Smooth muscle cell of trachea (primary cell): Measurements from ENCODE around the gene CSF3R. TPM values are rescaled to one million over a fixed set of nuclear protein-coding genes. Genes with fewer than 3 reads are reported as not detected.

Experiments used
- total RNA-seq: library from RNA; depleted of rRNA; stranded (reverse); fragments of >200 nt; gene quantifications from 2 replicates; pipeline ENCODE4 v1.2.1, GENCODE V29; 2014

Gene CSF3R
- under 0.01 TPM in 1 of 2 replicates, not detected in the other for total RNA-seq

GRCh38 chr1:36482724-36483388 is at the start of gene CSF3R:
Gene CSF3R, minus strand, starts transcription at chr1:36482913. Its CDS starts 3,417 bp downstream, at chr1:36479496.

GRCh38 chr1:36463803-36464604 is 18.7 kb downstream of the CSF3R start, which contains the start of gene MRPS15:
Gene MRPS15, minus strand, starts transcription at chr1:36464384. Its CDS starts 109 bp downstream, at chr1:36464275.

GRCh38 chr1:36450270-36450918 is 32.3 kb downstream of the CSF3R start, which contains the start of gene OSCP1:
Gene OSCP1, minus strand, starts transcription at chr1:36450451. Its CDS starts 82 bp downstream, at chr1:36450369.

Other genes starting within 250 kb of the CSF3R start
- 4.7 and 8.1 TPM in 2 replicates for gene SH3D21, start 176.5 kb downstream of the CSF3R start, total RNA-seq
- 225 and 335 TPM in 2 replicates for gene EVA1B, start 159.3 kb downstream of the CSF3R start, total RNA-seq
- 15.6 and 16.7 TPM in 2 replicates for gene STK40, start 97.0 kb downstream of the CSF3R start, total RNA-seq
- 13.8 and 13.9 TPM in 2 replicates for gene LSM10, start 85.0 kb downstream of the CSF3R start, total RNA-seq
- 15.7 and 17.3 TPM in 2 replicates for gene OSCP1, start 32.5 kb downstream of the CSF3R start, total RNA-seq
- 66.7 and 102 TPM in 2 replicates for gene MRPS15, start 18.5 kb downstream of the CSF3R start, total RNA-seq